ENCODE results near the gene CHL1.

GRCh38 chr3:267101-267500 is 70.5 kb downstream of the CHL1 start:
- TF ChIP-seq CTCF (IDR thresholded peaks at IDR 0.05) (no peak), EP300 (IDR thresholded peaks at IDR 0.05) (no peak), POLR2AphosphoS5 (IDR thresholded peaks at IDR 0.05) (no peak)

All from stomach (tissue), 4 donors.